NCI-H1092 (cell line): ENCODE data around the gene GH1.

Experiments used
- DNase-seq: peaks from one replicate; lab custom pipeline; 2025; lab: John Stamatoyannopoulos, UW

GH1 gene

GRCh38 chr17:63944736-63945499 is 26.3 kb upstream of the GH1 start:
- no peak for DNase-seq

DNA sequence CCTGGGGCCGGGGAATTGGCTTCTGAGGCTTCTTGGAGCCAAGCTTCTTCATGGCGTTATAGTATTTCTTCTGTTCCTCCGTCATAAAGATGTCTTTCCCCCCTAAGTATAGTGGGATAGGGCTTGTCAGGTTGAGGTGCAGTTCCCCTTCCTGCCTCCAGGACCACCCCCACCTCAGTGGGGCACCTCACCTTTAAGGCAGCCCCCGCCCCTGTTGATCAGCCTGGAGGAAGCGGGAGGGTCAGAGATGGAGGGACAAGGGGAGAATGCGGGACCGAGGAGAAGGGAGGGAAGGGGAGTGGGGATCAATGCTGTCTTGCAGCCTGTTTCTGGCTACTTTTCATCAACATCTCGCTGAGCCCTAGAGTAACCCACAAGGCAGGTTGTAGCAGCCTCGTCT is 25.1 kb upstream of the GH1 start:
- DNase-seq, result no peak

DNA sequence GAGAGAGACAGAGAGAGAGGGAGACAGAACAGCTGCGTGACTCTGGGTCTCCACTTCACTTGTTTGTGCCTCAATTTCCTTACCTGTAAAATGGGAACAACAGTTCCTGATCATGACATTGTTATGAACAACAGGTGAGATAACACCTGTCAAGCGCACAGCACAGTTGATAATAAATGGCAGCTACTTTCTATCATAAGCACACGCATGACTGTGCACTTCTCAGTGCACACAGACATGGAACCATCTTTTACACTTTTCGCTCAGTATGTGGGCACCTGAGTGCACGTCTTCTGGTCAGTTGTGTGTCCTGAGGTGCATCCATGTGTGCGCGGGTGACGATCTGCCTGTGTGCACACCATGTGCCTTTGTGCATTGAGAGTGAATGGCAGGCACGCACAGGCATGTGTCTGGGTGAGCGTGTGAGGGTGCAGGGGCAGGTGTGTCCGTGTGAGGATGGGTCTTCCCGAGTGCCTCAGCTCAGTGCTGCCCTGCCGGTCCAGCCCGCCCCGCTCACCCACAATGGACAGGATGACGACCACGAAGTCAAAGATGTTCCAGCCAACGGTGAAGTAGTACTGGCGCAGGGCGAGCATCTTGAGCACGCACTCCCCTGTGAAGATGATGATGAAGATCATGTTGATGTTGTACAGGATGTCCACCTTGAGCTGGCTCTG is 23.8 kb upstream of the GH1 start:
- DNase-seq, result no peak

DNA sequence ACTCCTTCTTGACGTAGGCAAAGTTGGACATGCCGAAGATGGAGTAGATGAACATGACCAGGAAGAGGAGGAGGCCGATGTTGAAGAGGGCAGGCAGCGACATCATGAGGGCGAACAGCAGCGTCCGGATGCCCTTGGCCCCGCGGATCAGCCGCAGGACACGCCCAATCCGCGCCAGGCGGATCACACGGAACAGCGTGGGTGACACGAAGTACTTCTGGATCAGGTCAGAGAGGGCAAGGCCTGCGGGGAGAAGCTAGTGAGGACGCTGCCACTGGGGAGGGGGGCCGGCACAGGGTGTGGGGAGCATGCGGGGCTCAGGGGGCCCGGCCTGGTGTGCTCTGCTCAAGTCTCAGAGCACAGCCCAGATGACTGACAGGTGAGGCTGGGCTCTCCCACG is 23.1 kb upstream of the GH1 start:
- no peak for DNase-seq

GRCh38 chr17:63941162-63941561 is 22.5 kb upstream of the GH1 start:
- no peak for DNase-seq

- no peak for DNase-seq
These were observed 21.9 kb upstream of the GH1 start for GRCh38 chr17:63940584-63940983.

GRCh38 chr17:63939884-63940283 is 21.2 kb upstream of the GH1 start:
- no peak for DNase-seq

DNA sequence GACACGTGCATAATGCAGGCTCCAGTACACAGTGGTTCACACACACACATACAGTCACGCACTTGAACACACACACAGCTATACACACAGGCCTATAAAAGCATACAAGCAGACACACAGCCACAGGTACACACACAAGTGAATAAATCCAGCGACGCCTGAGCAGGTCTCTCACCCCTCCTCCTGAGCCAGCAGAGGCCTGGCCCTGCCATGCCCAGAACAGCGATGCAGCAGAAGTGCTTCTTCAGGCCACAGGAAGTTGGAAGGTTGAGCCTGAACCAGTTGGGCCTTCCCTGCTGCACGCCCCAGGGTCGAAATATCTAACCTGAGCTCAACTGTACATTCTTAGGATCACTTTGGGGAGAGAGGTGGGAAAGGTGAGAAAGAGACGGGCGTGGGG is 20.8 kb upstream of the GH1 start:
- no peak for DNase-seq

- no peak for DNase-seq
These were observed 19.3 kb upstream of the GH1 start for GRCh38 chr17:63937920-63938319.

GRCh38 chr17:63937319-63937718 is 18.7 kb upstream of the GH1 start:
- no peak for DNase-seq

DNA sequence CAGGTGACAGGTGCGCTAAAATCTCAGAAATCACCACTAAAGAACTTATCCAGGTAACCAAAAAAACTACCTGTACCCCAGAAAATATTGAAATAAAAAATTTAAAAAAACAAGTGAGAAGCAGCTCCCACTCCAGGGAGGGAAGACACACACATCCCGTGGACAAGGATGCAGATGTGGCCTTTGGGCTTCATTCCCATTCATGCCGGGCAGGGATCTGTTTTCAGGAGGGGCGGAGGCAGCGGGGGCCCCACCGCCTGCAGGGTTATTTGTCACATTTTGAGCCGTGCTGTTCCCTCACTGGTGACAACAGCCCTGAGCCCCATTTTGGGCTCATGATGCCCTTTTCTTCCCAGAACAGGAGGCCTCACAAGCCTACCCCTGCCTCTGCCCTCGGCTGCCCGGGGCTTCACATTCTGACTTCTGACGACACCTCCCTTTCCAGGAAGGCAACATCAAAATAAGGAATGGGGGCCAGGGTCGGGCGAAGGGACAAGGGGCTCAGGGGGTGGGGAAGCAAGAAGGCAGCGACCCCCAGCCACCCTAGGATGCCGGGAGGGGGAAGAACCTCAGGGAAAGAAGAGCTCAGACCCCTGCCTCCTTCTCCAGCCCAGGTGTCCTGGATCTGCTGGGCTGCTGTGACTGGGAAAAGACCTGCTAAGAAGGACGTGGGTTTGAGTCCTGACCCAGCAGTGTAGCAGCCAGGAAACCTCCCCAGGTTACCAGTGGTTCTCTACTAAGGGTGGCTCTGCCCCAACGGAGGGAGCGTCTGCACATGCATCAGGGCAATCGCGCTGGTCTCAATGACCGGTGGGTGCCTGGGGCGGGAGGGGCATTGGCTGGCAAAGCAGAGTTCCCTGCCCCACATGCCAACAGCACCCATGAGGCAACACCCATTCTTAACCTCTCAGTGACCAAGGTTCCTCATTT is 15.8 kb upstream of the GH1 start:
- DNase-seq, result no peak

DNA sequence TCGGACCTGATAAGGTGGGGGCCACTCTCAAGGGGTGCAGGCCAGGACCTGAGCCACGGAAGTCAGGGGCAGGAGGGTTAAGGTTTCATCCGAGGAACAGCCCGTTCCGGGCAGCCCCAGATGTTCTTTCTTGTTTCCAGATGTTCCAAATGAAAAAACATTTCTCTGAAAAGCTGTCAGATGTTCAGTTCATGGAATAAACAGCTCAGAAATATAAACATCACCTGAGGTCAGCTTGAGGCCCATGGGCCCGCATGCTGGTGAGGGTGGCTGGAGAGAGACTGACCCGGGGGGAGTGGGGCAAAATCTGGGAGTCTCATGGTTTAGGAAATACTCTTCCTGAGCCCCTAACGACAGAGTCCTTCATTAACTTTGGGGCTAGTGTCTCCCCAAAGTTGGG is 15.0 kb upstream of the GH1 start:
- no peak for DNase-seq

- no peak for DNase-seq
These were observed 14.1 kb upstream of the GH1 start for GRCh38 chr17:63932721-63933120.

GRCh38 chr17:63931981-63932561 is 13.4 kb upstream of the GH1 start, which contains the start of gene CD79B:
Gene CD79B, minus strand, starts transcription at chr17:63932331. Its CDS starts 70 bp downstream, at chr17:63932261.
- no peak for DNase-seq

GRCh38 chr17:63930951-63931575 is 12.4 kb upstream of the GH1 start:
- no peak for DNase-seq

GRCh38 chr17:63929860-63930766 is 11.5 kb upstream of the GH1 start:
- DNase-seq, result no peak

- no peak for DNase-seq
These were observed 10.5 kb upstream of the GH1 start for GRCh38 chr17:63928966-63929695.

GRCh38 chr17:63928172-63928666 is 9.6 kb upstream of the GH1 start:
- DNase-seq, result no peak

DNA sequence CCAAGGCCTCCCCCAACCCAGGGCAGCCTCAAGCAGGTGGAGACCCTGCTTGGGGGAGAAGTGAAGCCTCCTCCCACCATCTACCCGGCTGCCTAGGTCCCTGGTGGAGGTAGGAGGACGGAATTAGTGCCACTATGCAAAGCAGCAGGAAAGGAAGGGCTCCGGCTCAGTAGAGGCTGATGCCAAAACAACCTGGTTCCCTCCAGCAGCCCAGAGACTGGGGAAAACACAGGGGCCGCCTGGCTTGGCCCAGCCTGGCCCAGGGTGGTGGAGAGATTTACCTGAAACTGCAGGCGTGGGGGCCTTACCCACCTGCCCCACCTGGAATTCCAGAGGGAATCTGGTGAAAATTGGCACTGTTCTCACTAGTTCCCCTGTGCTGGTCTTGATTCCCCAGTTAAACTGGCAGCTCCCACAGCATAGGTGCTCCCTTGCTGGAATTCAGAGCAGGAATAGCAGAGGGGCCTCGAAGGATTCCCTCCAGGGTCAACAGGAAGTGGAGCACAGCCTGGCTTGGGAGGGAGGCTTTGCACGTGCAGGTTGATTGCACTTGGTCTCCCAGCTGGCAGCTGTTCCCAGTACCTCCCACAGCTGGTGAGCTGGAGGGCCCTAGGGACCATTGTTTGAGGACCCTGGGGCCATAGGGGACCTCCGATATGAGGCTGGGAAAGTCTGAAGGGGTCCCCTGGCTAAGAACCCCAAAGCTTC is 9.0 kb upstream of the GH1 start:
- no peak for DNase-seq
